IMR-90 (cell line): ENCODE data around the gene DDX52. TPM values are rescaled to one million over a fixed set of nuclear protein-coding genes. Genes with fewer than 3 reads are reported as not detected.

Experiments used
- ATAC-seq: fragments of 200-7000 bp; cut with Tn5 transposase; 2 replicates; pipeline ENCODE4 v1.9.1; 2020; ENCODE audit warnings: low read depth, mild to moderate bottlenecking, moderate library complexity
- BruUV-seq: library from RNA; stranded (reverse); fragments of 400-500 nt; replicated peaks from 2 replicates; lab custom pipeline; 2021; lab: Mats Ljungman, UMichigan
- CTCF ChIA-PET: fragments of 300-600 bp; formaldehyde crosslinking; extraction: SDS; loops from one replicate; lab custom pipeline; 2021; ENCODE audit warnings: antibody characterized with exemption; lab: Yijun Ruan, JAX
- POLR2A ChIA-PET: fragments of 300-600 bp; sonication (Branson Sonifier 250); formaldehyde crosslinking; loops from one replicate; lab custom pipeline; 2022; ENCODE audit warnings: antibody characterized with exemption; ENCODE audit not compliant: unreplicated experiment; lab: Charles Lee
- DNase-seq: peaks from one replicate; pipeline ENCODE4 v3.0.0; 2013
- H2AFZ ChIP-seq: replicated peaks from 2 replicates; pipeline ENCODE3; 2013; ENCODE audit warnings: low read length, mild to moderate bottlenecking; ENCODE audit not compliant: poor library complexity
- H2AK5ac ChIP-seq: 2 replicates; pipeline ENCODE4 v1.6.1; 2013; ENCODE audit warnings: low read depth, low read length, inconsistent platforms
- H2AK9ac ChIP-seq: replicated peaks from 2 replicates; pipeline ENCODE3; 2013; ENCODE audit warnings: mild to moderate bottlenecking, low read depth, low read length, moderate library complexity; ENCODE audit not compliant: poor library complexity
- H2BK120ac ChIP-seq: 2 replicates; pipeline ENCODE4 v1.6.1; 2013; ENCODE audit warnings: low read depth, low read length, inconsistent platforms
- H2BK15ac ChIP-seq: 3 replicates; pipeline ENCODE4 v1.6.1; 2013; ENCODE audit warnings: low read depth, low read length, inconsistent platforms
- H2BK20ac ChIP-seq: 2 replicates; pipeline ENCODE4 v1.6.1; 2013; ENCODE audit warnings: low read depth, mild to moderate bottlenecking, inconsistent platforms, low read length, moderate library complexity
- H2BK5ac ChIP-seq: 2 replicates; pipeline ENCODE4 v1.6.1; 2013; ENCODE audit warnings: mild to moderate bottlenecking, low read depth, low read length, inconsistent platforms; ENCODE audit not compliant: poor library complexity, severe bottlenecking
- H3K14ac ChIP-seq: replicated peaks from 2 replicates; pipeline ENCODE4 v1.6.1; 2013; ENCODE audit warnings: low read depth, low read length, inconsistent platforms
- H3K18ac ChIP-seq: 2 replicates; pipeline ENCODE4 v1.6.1; 2013; ENCODE audit warnings: low read depth, low read length, control low read depth
- H3K23ac ChIP-seq: 2 replicates; pipeline ENCODE4 v1.6.1; 2013; ENCODE audit warnings: low read depth, low read length, inconsistent platforms
- H3K27ac ChIP-seq: 2 replicates; pipeline ENCODE4 v1.5.1; 2013; ENCODE audit warnings: mild to moderate bottlenecking, control low read depth, low read length; ENCODE audit not compliant: insufficient read depth
- H3K27me3 ChIP-seq: 2 replicates; pipeline ENCODE4 v1.6.1; 2013; ENCODE audit warnings: low read length; ENCODE audit not compliant: control insufficient read depth, insufficient read depth
- H3K36me3 ChIP-seq: 2 replicates; pipeline ENCODE4 v1.6.1; 2013; ENCODE audit warnings: low read length, mixed read lengths; ENCODE audit not compliant: control insufficient read depth, insufficient read depth
- H3K4ac ChIP-seq: 2 replicates; pipeline ENCODE4 v1.6.1; 2013; ENCODE audit warnings: low read depth, low read length, inconsistent platforms
- H3K4me1 ChIP-seq: 2 replicates; pipeline ENCODE4 v1.6.1; 2013; ENCODE audit warnings: low read length, mixed read lengths; ENCODE audit not compliant: control insufficient read depth, insufficient read depth
- H3K4me2 ChIP-seq: 2 replicates; pipeline ENCODE4 v1.6.1; 2013; ENCODE audit warnings: low read depth, mild to moderate bottlenecking, control low read depth, low read length, moderate library complexity
- H3K4me3 ChIP-seq: 2 replicates; pipeline ENCODE4 v1.5.1; 2013; ENCODE audit warnings: low read depth, mild to moderate bottlenecking, control low read depth, low read length, moderate library complexity; ENCODE audit not compliant: insufficient read depth
- H3K56ac ChIP-seq: 2 replicates; pipeline ENCODE4 v1.6.1; 2013; ENCODE audit warnings: low read length, inconsistent platforms; ENCODE audit not compliant: insufficient read depth; ENCODE audit errors: extremely low read depth
- H3K79me1 ChIP-seq, 2 experiments: 2 replicates each; pipeline ENCODE4 v1.6.1; 2013; ENCODE audit warnings: low read length in 2 of 2, inconsistent platforms in 1 of 2, low read depth in 1 of 2
- H3K9ac ChIP-seq: 2 replicates; pipeline ENCODE4 v1.6.1; 2013; ENCODE audit warnings: low read depth, low read length, control low read depth
- H3K9me1 ChIP-seq: 2 replicates; pipeline ENCODE4 v1.6.1; 2013; ENCODE audit warnings: low read length, inconsistent platforms; ENCODE audit not compliant: insufficient read depth
- H3K9me3 ChIP-seq: 2 replicates; pipeline ENCODE4 v1.6.1; 2013; ENCODE audit warnings: low read length; ENCODE audit not compliant: control insufficient read depth, insufficient read depth
- H4K20me1 ChIP-seq: 2 replicates; pipeline ENCODE4 v1.6.1; 2013; ENCODE audit warnings: low read length, inconsistent platforms; ENCODE audit not compliant: insufficient read depth
- H4K5ac ChIP-seq: 2 replicates; pipeline ENCODE4 v1.6.1; 2013; ENCODE audit warnings: mild to moderate bottlenecking, low read depth, low read length, control low read depth
- H4K8ac ChIP-seq, 2 experiments: 2 replicates each; pipeline ENCODE4 v1.6.1; 2013; ENCODE audit warnings: low read depth in 2 of 2, low read length in 2 of 2, control low read depth in 1 of 2, inconsistent platforms in 1 of 2
- H4K91ac ChIP-seq: 2 replicates; pipeline ENCODE4 v1.6.1; 2013; ENCODE audit warnings: low read depth, low read length, inconsistent platforms; ENCODE audit not compliant: insufficient read depth
- CHD1 ChIP-seq: IDR thresholded peaks from 2 replicates; pipeline ENCODE4 v1.6.1; 2012; ENCODE audit warnings: low read depth, low read length, improper control_type of control experiment
- CTCF ChIP-seq: conservative IDR thresholded peaks from 2 replicates; pipeline ENCODE4 v1.5.1; 2012; ENCODE audit warnings: mild to moderate bottlenecking, low read depth, low read length, improper control_type of control experiment
- ELK1 ChIP-seq: fragments of 150-350 bp; IDR thresholded peaks from 2 replicates; pipeline ENCODE4 v1.6.1; 2016; ENCODE audit warnings: low read depth, mild to moderate bottlenecking, low read length, moderate library complexity, borderline replicate concordance
- MAZ ChIP-seq: IDR thresholded peaks from 2 replicates; pipeline ENCODE4 v1.6.1; 2012; ENCODE audit warnings: low read depth, mild to moderate bottlenecking, low read length, improper control_type of control experiment, moderate library complexity, borderline replicate concordance
- MXI1 ChIP-seq: IDR thresholded peaks from 2 replicates; pipeline ENCODE4 v1.6.1; 2012; ENCODE audit warnings: low read depth, mild to moderate bottlenecking, low read length, moderate library complexity, borderline replicate concordance
- NFE2L2 ChIP-seq: fragments of 150-350 bp; IDR thresholded peaks from 2 replicates; pipeline ENCODE4 v1.6.1; 2016; ENCODE audit warnings: low read depth, mild to moderate bottlenecking, low read length
- POLR2A ChIP-seq: IDR thresholded peaks from 2 replicates; pipeline ENCODE4 v1.6.1; 2012; ENCODE audit warnings: mild to moderate bottlenecking, low read depth, low read length
- RAD21 ChIP-seq: IDR thresholded peaks from 2 replicates; pipeline ENCODE4 v1.6.1; 2012; ENCODE audit warnings: low read length, improper control_type of control experiment
- RFX5 ChIP-seq: IDR thresholded peaks from 2 replicates; pipeline ENCODE4 v1.8.0; 2012; ENCODE audit warnings: low read depth, mild to moderate bottlenecking, low read length, moderate library complexity
- USF2 ChIP-seq: fragments of 150-350 bp; IDR thresholded peaks from 2 replicates; pipeline ENCODE4 v1.6.1; 2017; ENCODE audit warnings: mild to moderate bottlenecking, antibody characterized with exemption, low read length, low read depth
- WGBS, 2 experiments: methylation state at CpG; one replicate each; pipeline versions ENCODE4 v1.1.5 to v1.1.7; 2013; ENCODE audit warnings: missing lambda C conversion rate in 2 of 2; ENCODE audit not compliant: insufficient read length in 1 of 2; ENCODE audit errors: extremely low coverage in 2 of 2; 5-methylcytosine and 5-hydroxymethylcytosine counted together
- dilution Hi-C: fragments of 300-500 bp; cut with HindIII; formaldehyde crosslinking; loops from one replicate; pipeline ENCODE4 v1.14.3; 2018; ENCODE audit warnings: low sequenced_read_pairs; ENCODE audit not compliant: unreplicated experiment
- in situ Hi-C: fragments of 300-500 bp; cut with MboI; formaldehyde crosslinking; loops from 3 replicates; pipeline ENCODE4 v1.14.3; 2019; ENCODE audit warnings: low sequenced_read_pairs, inconsistent platforms, mixed read lengths
- intact Hi-C: fragments of 100-400 bp; cut with micrococcal nuclease; formaldehyde crosslinking; loops from 2 replicates; pipeline ENCODE4 v1.10.0; 2022
- polyA plus RNA-seq, 3 experiments: library from polyadenylated mRNA; depleted of rRNA; stranded (reverse); fragments of >200 nt; gene quantifications; 2 replicates each; pipeline ENCODE4 v1.2.3, GENCODE V29; 2012; ENCODE audit warnings: low replicate concordance in 1 of 3
- total RNA-seq: library from RNA; depleted of rRNA; stranded (reverse); fragments of >200 nt; gene quantifications from 2 replicates; pipeline ENCODE4 v1.2.3, GENCODE V29; 2012

Gene DDX52
- total and polyA plus RNA-seq, 2 of the 4 experiments (the other 2 are of a cell fraction), result 12.5 to 26.7 TPM

GRCh38 chr17:37691807-37692206, 48.6 kb upstream of the DDX52 start:
- no peaks in the 10 kb centered on the region for H3K79me1 ChIP-seq
- no peaks in the 10 kb centered on the region for H4K20me1 ChIP-seq
- H3K27me3 ChIP-seq, result peaks cover 18% of the 10 kb centered on the region; the same call in 1 of the 2 replicates
- dilution Hi-C loops (no loop called here), intact Hi-C loops (no loop called here), in situ Hi-C loops (no loop called here)
- no peaks in the 10 kb centered on the region for H3K36me3 ChIP-seq
- WGBS, 2 experiments, result no CpG with 5 or more reads among the region's 6 CpGs
- H4K8ac ChIP-seq, result no peak overlapping the region
- H4K91ac ChIP-seq, result no peak overlapping the region
- H3K23ac ChIP-seq, result no peak overlapping the region
- H3K4ac ChIP-seq, result no peak overlapping the region
- ChIA-PET CTCF (no interaction called here), POLR2A (no interaction called here)
- H2AFZ ChIP-seq, result no peak overlapping the region
- H3K56ac ChIP-seq, result no peak overlapping the region
- H3K4me2 ChIP-seq, result no peak overlapping the region
- ATAC-seq, result no peak
- H2AK5ac ChIP-seq, result no peak overlapping the region
- no peak overlapping the region for H3K9ac ChIP-seq
- H3K4me1 ChIP-seq, result no peaks in the 10 kb centered on the region
- no TSS peak for BruUV-seq
- H3K9me3 ChIP-seq, result peaks cover 3% of the 10 kb centered on the region; the same call in 1 of the 2 replicates
- TF ChIP-seq USF2 (no peak), RAD21 (no peak), RFX5 (no peak), CHD1 (no peak), NFE2L2 (no peak), MXI1 (no peak), CTCF (no peak), MAZ (no peak), POLR2A (no peak), ELK1 (no peak)
- H3K4me3 ChIP-seq, result no peak overlapping the region
- H2BK120ac ChIP-seq, result no peak overlapping the region
- no peak for DNase-seq
- H3K27ac ChIP-seq, result no peak overlapping the region
- H4K5ac ChIP-seq, result no peak overlapping the region
- H2BK15ac ChIP-seq, result no peak overlapping the region
- H2AK9ac ChIP-seq, result no peak overlapping the region
- no peak overlapping the region for H3K18ac ChIP-seq
- no peak overlapping the region for H2BK20ac ChIP-seq
- no peaks in the 10 kb centered on the region for H3K9me1 ChIP-seq
- H3K14ac ChIP-seq, result no peak overlapping the region
- H2BK5ac ChIP-seq, result no peak overlapping the region
